HepG2 (cell line): Measurements from ENCODE around the gene KLB. TPM values are rescaled to one million over a fixed set of nuclear protein-coding genes. Genes with fewer than 3 reads are reported as not detected.

ENCODE experiments used
- CHD2 ChIP-seq: IDR thresholded peaks from 2 replicates; pipeline ENCODE4 v1.6.1; 2011; ENCODE audit warnings: low read depth, low read length, improper control_type of control experiment
- EEA1 ChIP-seq: sonication (generic); formaldehyde crosslinking; IDR thresholded peaks from 2 replicates; pipeline ENCODE4 v1.5.1; 2020; ENCODE audit warnings: mild to moderate bottlenecking, missing genetic modification reagents, borderline replicate concordance
- SOX13 ChIP-seq, 3 experiments: fragments of 450-650 bp in 1 of 3; sonication (generic) in 1 of 3; formaldehyde crosslinking in 1 of 3; IDR thresholded peaks in 2 of 3; conservative IDR thresholded peaks in 1 of 3; 2 replicates each; pipeline versions ENCODE4 v1.5.0 to v1.6.1; 2016 to 2020; ENCODE audit warnings: antibody characterized with exemption in 1 of 3, mild to moderate bottlenecking in 1 of 3, missing compliant biosample characterization in 1 of 3, missing genetic modification reagents in 1 of 3, moderate library complexity in 1 of 3
- TBX2 ChIP-seq: sonication (generic); formaldehyde crosslinking; IDR thresholded peaks from 2 replicates; pipeline ENCODE4 v1.5.0; 2020; ENCODE audit warnings: missing genetic modification reagents, mild to moderate bottlenecking, borderline replicate concordance
- YY1 ChIP-seq: IDR thresholded peaks from 2 replicates; pipeline ENCODE4 v1.6.1; 2011; ENCODE audit warnings: low read length, low read depth, moderate library complexity, mild to moderate bottlenecking; ENCODE audit not compliant: insufficient read depth, insufficient replicate concordance
- ZKSCAN8 ChIP-seq: IDR thresholded peaks from 2 replicates; pipeline ENCODE4 v1.6.1; 2016; ENCODE audit warnings: borderline replicate concordance, missing genetic modification reagents, missing compliant biosample characterization
- ZNF124 ChIP-seq: sonication (generic); formaldehyde crosslinking; IDR thresholded peaks from 2 replicates; pipeline ENCODE4 v1.4.0; 2020; ENCODE audit warnings: missing genetic modification reagents
- ZNF282 ChIP-seq: fragments of 450-650 bp; IDR thresholded peaks from 2 replicates; pipeline ENCODE4 v1.6.1; 2018; ENCODE audit not compliant: partially characterized antibody
- ZNF34 ChIP-seq: sonication (generic); formaldehyde crosslinking; IDR thresholded peaks from 2 replicates; pipeline ENCODE4 v1.4.0; 2020; ENCODE audit warnings: mild to moderate bottlenecking, missing genetic modification reagents, borderline replicate concordance
- ZNF772 ChIP-seq: sonication (generic); formaldehyde crosslinking; IDR thresholded peaks from 2 replicates; pipeline ENCODE4 v1.5.0; 2020; ENCODE audit warnings: mild to moderate bottlenecking, missing genetic modification reagents
- ZNF790 ChIP-seq: sonication (generic); formaldehyde crosslinking; IDR thresholded peaks from 2 replicates; pipeline ENCODE4 v1.8.0; 2022; ENCODE audit warnings: missing genetic modification reagents, mild to moderate bottlenecking, borderline replicate concordance
- ZNF891 ChIP-seq: sonication (generic); formaldehyde crosslinking; IDR thresholded peaks from 2 replicates; pipeline ENCODE4 v1.5.0; 2020; ENCODE audit warnings: mild to moderate bottlenecking, missing genetic modification reagents
- polyA plus RNA-seq, 8 experiments: library from polyadenylated mRNA; depleted of rRNA in 3 of 8; stranded (reverse) in 7 of 8; unstranded in 1 of 8; fragments of >200 nt; fragmentation: Illumina TruSeq in 4 of 8; extraction: Trizol in 4 of 8; gene quantifications; 2 replicates each; pipeline versions ENCODE4 v1.2.1 to v1.2.3, GENCODE V29; 2011 to 2016; ENCODE audit warnings: low read depth in 4 of 8, missing spikeins in 1 of 8, mixed read lengths in 1 of 8; ENCODE audit not compliant: insufficient read depth in 1 of 8
- total RNA-seq, 5 experiments: library from RNA; depleted of rRNA; stranded (reverse); fragments of >200 nt; fragmentation: Illumina TruSeq; extraction: Trizol; gene quantifications; 2 replicates each; pipeline ENCODE4 v1.2.3, GENCODE V29; 2016; ENCODE audit warnings: low read depth in 1 of 5
- TF ChIP-seq, protein P1 (sequence below): sonication (generic); formaldehyde crosslinking; IDR thresholded peaks from 2 replicates; pipeline ENCODE4 v1.9.0; 2021; ENCODE audit warnings: mild to moderate bottlenecking, missing genetic modification reagents
- TF ChIP-seq, protein P2 (sequence below): sonication (generic); formaldehyde crosslinking; IDR thresholded peaks from 2 replicates; pipeline ENCODE4 v1.8.0; 2022; ENCODE audit warnings: missing genetic modification reagents, mild to moderate bottlenecking, moderate library complexity, borderline replicate concordance
- TF ChIP-seq, protein P3 (sequence below): IDR thresholded peaks from 2 replicates; pipeline ENCODE4 v1.6.1; 2012; ENCODE audit warnings: low read length, improper control_type of control experiment
- TF ChIP-seq, protein P4 (sequence below): sonication (generic); IDR thresholded peaks from 2 replicates; pipeline ENCODE4 v1.6.1; 2016; ENCODE audit warnings: low read depth, borderline replicate concordance

KLB gene
- total and polyA plus RNA-seq, 2 of the 13 experiments (the other 11 are each of a cell fraction or from before 2014, with no cell fraction given): 25.3 to 82.0 TPM

DNA sequence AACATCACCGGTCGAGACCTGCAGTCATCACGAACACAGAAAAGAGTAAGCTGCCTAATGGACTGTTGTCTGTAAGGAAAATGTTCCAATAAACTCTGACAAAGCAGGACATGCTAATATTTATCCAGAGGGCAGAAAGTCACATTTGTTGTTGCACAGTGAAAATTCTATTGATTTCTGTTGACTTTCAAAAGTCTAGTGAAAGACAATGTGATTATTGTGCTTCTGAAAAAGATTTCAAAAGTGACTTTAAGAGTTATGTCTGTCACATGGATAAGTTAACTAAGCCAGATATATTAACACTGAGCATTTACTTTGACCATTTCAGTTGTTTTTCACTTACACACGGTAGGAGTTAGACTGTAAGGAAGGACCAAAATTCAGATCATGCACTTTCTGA lies 31.3 kb upstream of the KLB start (continued):
- TF ChIP-seq, protein P1, sequence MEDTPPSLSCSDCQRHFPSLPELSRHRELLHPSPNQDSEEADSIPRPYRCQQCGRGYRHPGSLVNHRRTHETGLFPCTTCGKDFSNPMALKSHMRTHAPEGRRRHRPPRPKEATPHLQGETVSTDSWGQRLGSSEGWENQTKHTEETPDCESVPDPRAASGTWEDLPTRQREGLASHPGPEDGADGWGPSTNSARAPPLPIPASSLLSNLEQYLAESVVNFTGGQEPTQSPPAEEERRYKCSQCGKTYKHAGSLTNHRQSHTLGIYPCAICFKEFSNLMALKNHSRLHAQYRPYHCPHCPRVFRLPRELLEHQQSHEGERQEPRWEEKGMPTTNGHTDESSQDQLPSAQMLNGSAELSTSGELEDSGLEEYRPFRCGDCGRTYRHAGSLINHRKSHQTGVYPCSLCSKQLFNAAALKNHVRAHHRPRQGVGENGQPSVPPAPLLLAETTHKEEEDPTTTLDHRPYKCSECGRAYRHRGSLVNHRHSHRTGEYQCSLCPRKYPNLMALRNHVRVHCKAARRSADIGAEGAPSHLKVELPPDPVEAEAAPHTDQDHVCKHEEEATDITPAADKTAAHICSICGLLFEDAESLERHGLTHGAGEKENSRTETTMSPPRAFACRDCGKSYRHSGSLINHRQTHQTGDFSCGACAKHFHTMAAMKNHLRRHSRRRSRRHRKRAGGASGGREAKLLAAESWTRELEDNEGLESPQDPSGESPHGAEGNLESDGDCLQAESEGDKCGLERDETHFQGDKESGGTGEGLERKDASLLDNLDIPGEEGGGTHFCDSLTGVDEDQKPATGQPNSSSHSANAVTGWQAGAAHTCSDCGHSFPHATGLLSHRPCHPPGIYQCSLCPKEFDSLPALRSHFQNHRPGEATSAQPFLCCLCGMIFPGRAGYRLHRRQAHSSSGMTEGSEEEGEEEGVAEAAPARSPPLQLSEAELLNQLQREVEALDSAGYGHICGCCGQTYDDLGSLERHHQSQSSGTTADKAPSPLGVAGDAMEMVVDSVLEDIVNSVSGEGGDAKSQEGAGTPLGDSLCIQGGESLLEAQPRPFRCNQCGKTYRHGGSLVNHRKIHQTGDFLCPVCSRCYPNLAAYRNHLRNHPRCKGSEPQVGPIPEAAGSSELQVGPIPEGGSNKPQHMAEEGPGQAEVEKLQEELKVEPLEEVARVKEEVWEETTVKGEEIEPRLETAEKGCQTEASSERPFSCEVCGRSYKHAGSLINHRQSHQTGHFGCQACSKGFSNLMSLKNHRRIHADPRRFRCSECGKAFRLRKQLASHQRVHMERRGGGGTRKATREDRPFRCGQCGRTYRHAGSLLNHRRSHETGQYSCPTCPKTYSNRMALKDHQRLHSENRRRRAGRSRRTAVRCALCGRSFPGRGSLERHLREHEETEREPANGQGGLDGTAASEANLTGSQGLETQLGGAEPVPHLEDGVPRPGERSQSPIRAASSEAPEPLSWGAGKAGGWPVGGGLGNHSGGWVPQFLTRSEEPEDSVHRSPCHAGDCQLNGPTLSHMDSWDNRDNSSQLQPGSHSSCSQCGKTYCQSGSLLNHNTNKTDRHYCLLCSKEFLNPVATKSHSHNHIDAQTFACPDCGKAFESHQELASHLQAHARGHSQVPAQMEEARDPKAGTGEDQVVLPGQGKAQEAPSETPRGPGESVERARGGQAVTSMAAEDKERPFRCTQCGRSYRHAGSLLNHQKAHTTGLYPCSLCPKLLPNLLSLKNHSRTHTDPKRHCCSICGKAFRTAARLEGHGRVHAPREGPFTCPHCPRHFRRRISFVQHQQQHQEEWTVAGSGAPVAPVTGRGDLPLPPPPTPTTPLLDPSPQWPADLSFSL (CRISPR knock-in tag): no peak
- TF ChIP-seq SOX13 (IDR thresholded peaks at IDR 0.05): peak; percentile 62; the same call in 1 of the 2 replicates
- peak in 1 of 2 experiments; percentile 98; a peak in 2 of 4 replicates for TF ChIP-seq SOX13 (CRISPR knock-in tag; conservative IDR thresholded peaks at IDR 0.05 in 1 of 2, IDR thresholded peaks at IDR 0.05 in 1 of 2)
- no peak for TF ChIP-seq ZNF790
- TF ChIP-seq ZNF891 (CRISPR knock-in tag): no peak
- TF ChIP-seq, protein P2, sequence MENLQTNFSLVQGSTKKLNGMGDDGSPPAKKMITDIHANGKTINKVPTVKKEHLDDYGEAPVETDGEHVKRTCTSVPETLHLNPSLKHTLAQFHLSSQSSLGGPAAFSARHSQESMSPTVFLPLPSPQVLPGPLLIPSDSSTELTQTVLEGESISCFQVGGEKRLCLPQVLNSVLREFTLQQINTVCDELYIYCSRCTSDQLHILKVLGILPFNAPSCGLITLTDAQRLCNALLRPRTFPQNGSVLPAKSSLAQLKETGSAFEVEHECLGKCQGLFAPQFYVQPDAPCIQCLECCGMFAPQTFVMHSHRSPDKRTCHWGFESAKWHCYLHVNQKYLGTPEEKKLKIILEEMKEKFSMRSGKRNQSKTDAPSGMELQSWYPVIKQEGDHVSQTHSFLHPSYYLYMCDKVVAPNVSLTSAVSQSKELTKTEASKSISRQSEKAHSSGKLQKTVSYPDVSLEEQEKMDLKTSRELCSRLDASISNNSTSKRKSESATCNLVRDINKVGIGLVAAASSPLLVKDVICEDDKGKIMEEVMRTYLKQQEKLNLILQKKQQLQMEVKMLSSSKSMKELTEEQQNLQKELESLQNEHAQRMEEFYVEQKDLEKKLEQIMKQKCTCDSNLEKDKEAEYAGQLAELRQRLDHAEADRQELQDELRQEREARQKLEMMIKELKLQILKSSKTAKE: peak; percentile 65; the same call in 1 of the 2 replicates
- no peak for TF ChIP-seq EEA1 (CRISPR knock-in tag)
- TF ChIP-seq TBX2 (CRISPR knock-in tag): 0 out of 2 replicates have a peak, but pooled peaks have one; percentile 27
- TF ChIP-seq, protein P3, sequence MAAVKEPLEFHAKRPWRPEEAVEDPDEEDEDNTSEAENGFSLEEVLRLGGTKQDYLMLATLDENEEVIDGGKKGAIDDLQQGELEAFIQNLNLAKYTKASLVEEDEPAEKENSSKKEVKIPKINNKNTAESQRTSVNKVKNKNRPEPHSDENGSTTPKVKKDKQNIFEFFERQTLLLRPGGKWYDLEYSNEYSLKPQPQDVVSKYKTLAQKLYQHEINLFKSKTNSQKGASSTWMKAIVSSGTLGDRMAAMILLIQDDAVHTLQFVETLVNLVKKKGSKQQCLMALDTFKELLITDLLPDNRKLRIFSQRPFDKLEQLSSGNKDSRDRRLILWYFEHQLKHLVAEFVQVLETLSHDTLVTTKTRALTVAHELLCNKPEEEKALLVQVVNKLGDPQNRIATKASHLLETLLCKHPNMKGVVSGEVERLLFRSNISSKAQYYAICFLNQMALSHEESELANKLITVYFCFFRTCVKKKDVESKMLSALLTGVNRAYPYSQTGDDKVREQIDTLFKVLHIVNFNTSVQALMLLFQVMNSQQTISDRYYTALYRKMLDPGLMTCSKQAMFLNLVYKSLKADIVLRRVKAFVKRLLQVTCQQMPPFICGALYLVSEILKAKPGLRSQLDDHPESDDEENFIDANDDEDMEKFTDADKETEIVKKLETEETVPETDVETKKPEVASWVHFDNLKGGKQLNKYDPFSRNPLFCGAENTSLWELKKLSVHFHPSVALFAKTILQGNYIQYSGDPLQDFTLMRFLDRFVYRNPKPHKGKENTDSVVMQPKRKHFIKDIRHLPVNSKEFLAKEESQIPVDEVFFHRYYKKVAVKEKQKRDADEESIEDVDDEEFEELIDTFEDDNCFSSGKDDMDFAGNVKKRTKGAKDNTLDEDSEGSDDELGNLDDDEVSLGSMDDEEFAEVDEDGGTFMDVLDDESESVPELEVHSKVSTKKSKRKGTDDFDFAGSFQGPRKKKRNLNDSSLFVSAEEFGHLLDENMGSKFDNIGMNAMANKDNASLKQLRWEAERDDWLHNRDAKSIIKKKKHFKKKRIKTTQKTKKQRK: no peak
- TF ChIP-seq CHD2: no peak
- TF ChIP-seq ZKSCAN8 (CRISPR knock-in tag): 0 out of 2 replicates have a peak, but pooled peaks have one; percentile 45
- no peak for TF ChIP-seq ZNF124 (CRISPR knock-in tag)
- no peak for TF ChIP-seq ZNF34 (CRISPR knock-in tag)
- TF ChIP-seq YY1: no peak
- TF ChIP-seq ZNF282: no peak
- TF ChIP-seq, protein P4, sequence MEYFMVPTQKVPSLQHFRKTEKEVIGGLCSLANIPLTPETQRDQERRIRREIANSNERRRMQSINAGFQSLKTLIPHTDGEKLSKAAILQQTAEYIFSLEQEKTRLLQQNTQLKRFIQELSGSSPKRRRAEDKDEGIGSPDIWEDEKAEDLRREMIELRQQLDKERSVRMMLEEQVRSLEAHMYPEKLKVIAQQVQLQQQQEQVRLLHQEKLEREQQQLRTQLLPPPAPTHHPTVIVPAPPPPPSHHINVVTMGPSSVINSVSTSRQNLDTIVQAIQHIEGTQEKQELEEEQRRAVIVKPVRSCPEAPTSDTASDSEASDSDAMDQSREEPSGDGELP: no peak
- TF ChIP-seq ZNF772 (CRISPR knock-in tag): no peak
